GM12878 (cell line): ENCODE data around the gene CCDC57. TPM values are rescaled to one million over a fixed set of nuclear protein-coding genes. Genes with fewer than 3 reads are reported as not detected.

Experiments used
- ATAC-seq: fragments of 200-7000 bp; cut with Tn5 transposase; 3 replicates; pipeline ENCODE4 v1.9.1; 2020; ENCODE audit warnings: mild to moderate bottlenecking, moderate library complexity
- BruUV-seq: library from RNA; stranded (reverse); fragments of 400-500 nt; replicated peaks from 2 replicates; lab custom pipeline; 2021; lab: Mats Ljungman, UMichigan
- CTCF ChIA-PET: fragments of 300-600 bp; sonication (Branson Sonifier 250); formaldehyde crosslinking; extraction: SDS; loops from one replicate; lab custom pipeline; 2021; ENCODE audit warnings: inconsistent platforms; lab: Yijun Ruan, JAX
- POLR2A ChIA-PET: fragments of 350-600 bp; formaldehyde crosslinking; extraction: SDS; loops from one replicate; lab custom pipeline; 2021; ENCODE audit warnings: inconsistent platforms; lab: Charles Lee
- RAD21 ChIA-PET: fragments of 300-600 bp; sonication (Branson Sonifier 250); formaldehyde crosslinking; loops from one replicate; lab custom pipeline; 2023; ENCODE audit warnings: antibody characterized with exemption; ENCODE audit not compliant: unreplicated experiment; lab: Charles Lee
- SMC1A ChIA-PET: fragments of 300-600 bp; sonication (Branson Sonifier 250); formaldehyde crosslinking; loops from one replicate; lab custom pipeline; 2023; ENCODE audit not compliant: unreplicated experiment, uncharacterized antibody; lab: Charles Lee
- DNase-seq: peaks from one replicate; pipeline ENCODE4 v3.0.0-alpha.2; 2011; ENCODE audit warnings: low read depth, low spot score
- FAIRE-seq: peaks from 3 replicates; lab custom pipeline; 2011; peaks lifted over from hg19 to GRCh38; lab: Jason Lieb, UNC
- H2AFZ ChIP-seq: 2 replicates; pipeline ENCODE4 v1.6.0; 2011; ENCODE audit warnings: low read depth, low read length, control low read depth; ENCODE audit not compliant: control insufficient read depth
- H3K27ac ChIP-seq: 2 replicates; pipeline ENCODE4 v1.5.1; 2011; ENCODE audit warnings: control low read depth; ENCODE audit not compliant: control insufficient read depth, insufficient read depth
- H3K27me3 ChIP-seq, 2 experiments: replicated peaks in 1 of 2; 2 replicates each; pipeline versions ENCODE4 v1.6.0 to v1.6.1; 2011; ENCODE audit warnings: low read length in 1 of 2; ENCODE audit not compliant: control insufficient read depth in 2 of 2, insufficient read depth in 2 of 2
- H3K36me3 ChIP-seq, 2 experiments: 2 replicates each; pipeline ENCODE4 v1.5.1; 2011; ENCODE audit warnings: low read length in 1 of 2; ENCODE audit not compliant: control insufficient read depth in 2 of 2, insufficient read depth in 2 of 2
- H3K4me1 ChIP-seq: 2 replicates; pipeline ENCODE4 v1.6.1; 2011; ENCODE audit warnings: mild to moderate bottlenecking, low read length, moderate library complexity, mixed read lengths; ENCODE audit not compliant: control insufficient read depth, insufficient read depth
- H3K4me2 ChIP-seq: 2 replicates; pipeline ENCODE4 v1.6.0; 2011; ENCODE audit warnings: control low read depth; ENCODE audit not compliant: control insufficient read depth, insufficient read depth
- H3K4me3 ChIP-seq: fragments of 200-600 bp; sonication (generic); 2 replicates; pipeline ENCODE4 v1.5.1; 2016
- H3K79me2 ChIP-seq: 2 replicates; pipeline ENCODE4 v1.6.0; 2011; ENCODE audit warnings: low read length; ENCODE audit not compliant: control insufficient read depth, insufficient read depth
- H3K9ac ChIP-seq: 2 replicates; pipeline ENCODE4 v1.8.0; 2011; ENCODE audit warnings: low read length, control low read depth, mixed read lengths; ENCODE audit not compliant: control insufficient read depth, insufficient read depth
- H3K9me3 ChIP-seq: replicated peaks from 3 replicates; pipeline ENCODE4 v1.5.1; 2011; ENCODE audit warnings: mild to moderate bottlenecking, low read length; ENCODE audit not compliant: control insufficient read depth, insufficient read depth
- H4K20me1 ChIP-seq: 2 replicates; pipeline ENCODE4 v1.6.0; 2011; ENCODE audit not compliant: control insufficient read depth, insufficient read depth
- CHD1 ChIP-seq: IDR thresholded peaks from 2 replicates; pipeline ENCODE4 v1.6.1; 2012; ENCODE audit warnings: low read depth, low read length, improper control_type of control experiment
- CHD4 ChIP-seq: fragments of 200-600 bp; sonication (generic); IDR thresholded peaks from 2 replicates; pipeline ENCODE4 v1.6.1; 2016; ENCODE audit warnings: mild to moderate bottlenecking
- CREB1 ChIP-seq: IDR thresholded peaks from 2 replicates; pipeline ENCODE4 v1.6.1; 2012; ENCODE audit warnings: low read depth, mild to moderate bottlenecking, inconsistent platforms
- IRF5 ChIP-seq: fragments of 450-650 bp; IDR thresholded peaks from 2 replicates; pipeline ENCODE4 v1.6.1; 2017; ENCODE audit warnings: borderline replicate concordance
- KLF5 ChIP-seq: fragments of 450-650 bp; IDR thresholded peaks from 2 replicates; pipeline ENCODE4 v1.6.1; 2014; ENCODE audit warnings: mild to moderate bottlenecking; ENCODE audit not compliant: partially characterized antibody
- PML ChIP-seq: IDR thresholded peaks from 2 replicates; pipeline ENCODE4 v1.6.1; 2012; ENCODE audit warnings: low read length, inconsistent platforms
- POLR2A ChIP-seq: IDR thresholded peaks from 2 replicates; pipeline ENCODE4 v1.6.1; 2011; ENCODE audit warnings: low read depth, mild to moderate bottlenecking, low read length
- SP1 ChIP-seq: IDR thresholded peaks from one replicate; pipeline ENCODE4 v1.6.1; 2011; ENCODE audit warnings: low read depth, low read length
- TBL1XR1 ChIP-seq: IDR thresholded peaks from 2 replicates; pipeline ENCODE4 v1.6.1; 2012; ENCODE audit warnings: low read depth, low read length, improper control_type of control experiment
- TCF12 ChIP-seq: IDR thresholded peaks from 2 replicates; pipeline ENCODE4 v1.6.1; 2011; ENCODE audit warnings: low read depth, mild to moderate bottlenecking, low read length
- ZBTB11 ChIP-seq: fragments of 450-650 bp; formaldehyde crosslinking; IDR thresholded peaks from 2 replicates; pipeline ENCODE4 v1.5.0; 2022; ENCODE audit warnings: mild to moderate bottlenecking, missing genetic modification characterization
- ZNF622 ChIP-seq: fragments of 450-650 bp; IDR thresholded peaks from 2 replicates; pipeline ENCODE4 v1.6.1; 2017; ENCODE audit warnings: mild to moderate bottlenecking, inconsistent platforms
- WGBS: methylation state at CpG from one replicate; pipeline ENCODE4 v1.1.6; 2016; ENCODE audit warnings: low lambda C conversion rate; ENCODE audit not compliant: insufficient replicate concordance, insufficient coverage; ENCODE audit errors: missing lambda C conversion rate; 5-methylcytosine and 5-hydroxymethylcytosine counted together
- in situ Hi-C: fragments of 300-500 bp; cut with MboI; formaldehyde crosslinking; loops from 9 replicates; pipeline ENCODE4 v1.14.3; 2018; ENCODE audit warnings: mixed read lengths
- intact Hi-C: fragments of 100-400 bp; cut with micrococcal nuclease; formaldehyde crosslinking; loops from one replicate; pipeline ENCODE4 v1.14.2; 2022; ENCODE audit not compliant: unreplicated experiment
- polyA plus RNA-seq, 11 experiments: library from polyadenylated mRNA; depleted of rRNA in 4 of 11; unstranded in 6 of 11; stranded (reverse) in 5 of 11; fragments of >200 nt; fragmentation: Nextera tagmentation in 4 of 11; fragmentation: Illumina TruSeq in 1 of 11; extraction: Ambion mirVana in 4 of 11; extraction: Trizol in 1 of 11; gene quantifications; 1 replicate in 1 of 11; 2 replicates in 10 of 11; pipeline versions ENCODE4 v1.2.1 to v1.2.3, GENCODE V29; 2011 to 2016; ENCODE audit warnings: inconsistent platforms in 2 of 11, missing spikeins in 2 of 11, low read depth in 1 of 11
- total RNA-seq, 4 experiments: library from RNA; depleted of rRNA in 3 of 4; stranded (reverse); fragments of >200 nt in 3 of 4; fragmentation: Illumina TruSeq in 1 of 4; extraction: Trizol in 1 of 4; gene quantifications; 2 replicates each; pipeline versions ENCODE4 v1.2.1 to v1.2.3, GENCODE V29; 2013 to 2021

Gene CCDC57
- total and polyA plus RNA-seq, 10 of the 15 experiments (the other 5 are each of a cell fraction or from before 2014, with no cell fraction given), result 5.4 to 123 (median 45.8) TPM

DNA sequence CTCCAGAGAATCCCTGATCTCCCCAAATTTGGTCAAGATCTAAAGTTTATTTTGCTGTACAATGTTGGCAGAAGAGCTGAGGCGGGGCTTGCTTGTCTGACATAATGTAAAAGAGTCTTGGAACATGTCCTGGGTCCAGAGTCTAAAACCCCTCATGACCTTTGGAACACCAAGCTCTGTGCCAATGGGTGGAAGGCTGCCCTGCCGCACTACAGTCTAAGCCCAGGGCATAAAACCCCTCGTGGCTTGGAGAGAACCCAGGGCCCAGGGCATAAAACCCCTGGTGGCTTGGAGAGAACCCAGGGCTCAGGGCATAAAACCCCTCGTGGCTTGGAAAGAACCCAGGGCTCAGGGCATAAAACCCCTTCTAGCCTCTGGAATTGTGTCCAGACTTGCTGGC is 36.7 kb downstream of the CCDC57 start:
- no peaks in the 10 kb centered on the region for H3K9me3 ChIP-seq
- no peak for FAIRE-seq
- H3K27ac ChIP-seq, result no peak overlapping the region
- no peaks in the 10 kb centered on the region for H3K79me2 ChIP-seq
- no peaks in the 10 kb centered on the region for H3K4me1 ChIP-seq
- ChIA-PET SMC1A (no interaction called here), RAD21 (no interaction called here), CTCF (no interaction called here)
- no peak for ATAC-seq
- H3K4me2 ChIP-seq, result no peak overlapping the region
- no peak for TF ChIP-seq POLR2A
- TF ChIP-seq TCF12, result no peak
- no peak for TF ChIP-seq IRF5
- no peak for TF ChIP-seq KLF5
- TF ChIP-seq CREB1, result no peak
- no peak for TF ChIP-seq TBL1XR1
- TF ChIP-seq ZBTB11, result no peak
- no peak for TF ChIP-seq SP1
- TF ChIP-seq CHD4, result no peak
- TF ChIP-seq CHD1, result no peak
- TF ChIP-seq ZNF622, result no peak
- no peak for TF ChIP-seq PML
- TF ChIP-seq, all 136 proteins: peak for 0
- in situ Hi-C loops, result no loop called here
- WGBS, result 79% methylated on average over 4 of the region's 4 CpGs
- Histone ChIP-seq H4K20me1 (no peaks in the 10 kb centered on the region; the same call in 1 of the 2 replicates), H3K4me3 (no peak overlapping the region), H3K36me3 (no peaks in the 10 kb centered on the region; a peak in 1 of 4 replicates), H2AFZ (no peak overlapping the region), H3K9ac (no peak overlapping the region), H3K27me3 (no peaks in the 10 kb centered on the region)
- no TSS peak for BruUV-seq
- POLR2A ChIA-PET, result no interaction called here
- intact Hi-C loops, result no loop called here
- no peak for DNase-seq
